Amygdala (tissue), 56 donors: ENCODE measurements around the gene NAT10.
"Not testable (repeated sequence)": the region's sequence is repeated elsewhere in the genome, so short reads cannot be mapped to it uniquely, and the experiment has no call there.

Experiments used
- DNase-seq, 56 donors: peaks; one replicate each; lab custom pipeline; 2025; lab: John Stamatoyannopoulos, UW

NAT10 gene

DNA sequence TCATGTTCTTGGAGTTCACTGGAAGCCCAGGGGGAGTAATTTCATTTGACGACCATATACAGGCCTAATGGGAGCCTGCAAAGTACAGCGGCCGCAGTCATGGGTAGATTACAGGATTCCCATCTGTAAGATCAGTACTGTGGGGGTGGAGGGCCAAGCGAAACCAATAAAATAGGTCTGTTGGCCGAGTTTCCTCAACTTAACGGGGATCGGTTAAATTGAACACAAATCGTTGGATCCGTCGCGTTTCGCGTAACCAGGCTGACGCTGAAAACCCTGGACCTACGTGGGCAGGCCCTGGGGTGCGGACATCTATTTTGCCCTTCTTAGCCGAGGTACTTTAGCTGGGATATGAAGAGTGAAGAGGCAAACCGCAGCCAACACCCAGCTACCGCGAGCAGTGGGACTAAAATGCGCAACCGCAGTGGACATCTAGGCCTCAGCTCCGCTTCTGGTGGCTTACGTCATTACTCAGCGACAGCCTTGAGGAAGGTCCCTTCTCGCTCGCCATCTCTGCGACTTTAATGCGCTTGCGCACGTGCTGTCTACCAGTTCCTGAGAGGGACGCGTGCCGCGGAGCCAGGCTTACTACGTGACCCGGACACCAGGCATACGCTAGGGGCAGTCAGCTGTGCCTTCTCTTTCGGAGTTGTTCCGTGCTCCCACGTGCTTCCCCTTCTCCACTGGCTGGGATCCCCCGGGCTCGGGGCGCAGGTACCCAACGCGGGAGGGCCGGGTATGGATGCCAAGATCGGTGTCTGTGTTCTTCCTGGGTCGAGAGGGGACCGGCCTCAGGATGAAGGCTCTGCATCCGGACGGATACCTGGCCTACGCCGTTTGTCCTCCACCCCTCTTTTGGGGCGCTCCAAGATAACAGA lies at the start of gene NAT10:
Gene NAT10 (plus strand): TSS at position 551 of the 878 bp plus-strand sequence. CDS start 2,597 bp downstream, outside the sequence.
- DNase-seq = peak; percentile 70 to 97 (median 89)

GRCh38 chr11:34056672-34057071 lies 48.8 kb upstream of the NAT10 start:
- no peak for DNase-seq

- no peak for DNase-seq
Observed at GRCh38 chr11:34063061-34063795, 42.2 kb upstream of the NAT10 start.

- no peak for DNase-seq
Observed at GRCh38 chr11:34064291-34064690, 41.1 kb upstream of the NAT10 start.

GRCh38 chr11:34065505-34066203 lies 39.8 kb upstream of the NAT10 start:
- no peak for DNase-seq

GRCh38 chr11:34066766-34067165 lies 38.7 kb upstream of the NAT10 start:
- not testable (repeated sequence) for DNase-seq

DNA sequence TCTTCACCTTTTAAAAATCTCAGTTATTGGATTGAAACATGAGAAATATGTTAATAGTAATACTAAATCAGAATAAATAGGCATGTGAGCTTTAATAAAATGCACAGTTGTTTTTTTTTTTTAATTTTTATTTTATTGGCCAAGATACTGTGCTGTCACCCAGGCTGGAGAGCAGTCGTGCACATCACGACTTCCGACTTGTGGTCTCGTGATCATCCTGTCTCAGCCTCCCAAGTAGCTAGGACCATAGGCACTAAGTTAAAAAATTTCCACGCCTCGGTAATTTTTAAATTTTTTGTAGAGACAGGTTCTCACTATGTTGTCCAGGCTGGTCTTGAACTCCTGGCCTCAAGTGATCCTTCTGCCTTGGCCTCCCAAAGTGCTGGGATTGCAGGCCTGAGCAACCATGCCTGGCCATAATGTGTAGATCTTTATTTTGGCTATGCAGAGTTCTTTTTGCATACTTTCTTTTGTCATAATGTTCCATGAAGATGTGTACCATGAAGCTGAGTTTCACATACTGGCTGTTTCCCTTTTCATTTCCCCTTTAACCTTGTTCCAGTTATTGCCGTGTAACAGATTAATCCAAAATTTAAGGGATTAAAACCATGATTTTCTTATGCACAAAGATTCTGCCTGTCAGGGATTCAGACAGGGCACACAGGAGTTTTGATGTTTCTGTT lies 37.9 kb upstream of the NAT10 start:
- DNase-seq = no peak

- DNase-seq = peak in 1 of 56 donors; percentile 7
Observed at GRCh38 chr11:34068111-34068510, 37.3 kb upstream of the NAT10 start.

- not testable (repeated sequence) for DNase-seq
Observed at GRCh38 chr11:34071306-34071705, 34.1 kb upstream of the NAT10 start.

GRCh38 chr11:34072041-34072440 lies 33.4 kb upstream of the NAT10 start:
- DNase-seq = no peak

- DNase-seq = no peak
Observed at GRCh38 chr11:34072832-34073231, 32.6 kb upstream of the NAT10 start.

DNA sequence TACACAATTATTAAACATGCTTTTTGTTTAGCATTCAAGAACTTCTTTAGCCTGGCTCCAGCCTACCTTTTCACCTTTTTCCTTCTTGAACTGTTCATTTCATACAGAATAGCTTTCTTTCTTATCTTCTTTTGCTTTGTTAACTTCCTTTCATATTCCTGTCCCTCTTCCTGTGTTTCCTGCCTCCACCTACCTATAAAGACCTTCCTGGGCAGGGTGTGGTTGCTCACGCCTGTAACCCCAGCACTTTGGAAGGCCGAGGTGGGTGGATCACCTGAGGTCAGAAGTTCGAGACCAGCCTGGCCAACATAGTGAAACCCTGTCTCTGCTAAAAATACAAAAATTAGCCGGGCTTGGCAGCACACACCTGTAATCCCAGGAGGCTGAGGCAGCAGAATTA lies 31.0 kb upstream of the NAT10 start:
- no peak for DNase-seq

DNA sequence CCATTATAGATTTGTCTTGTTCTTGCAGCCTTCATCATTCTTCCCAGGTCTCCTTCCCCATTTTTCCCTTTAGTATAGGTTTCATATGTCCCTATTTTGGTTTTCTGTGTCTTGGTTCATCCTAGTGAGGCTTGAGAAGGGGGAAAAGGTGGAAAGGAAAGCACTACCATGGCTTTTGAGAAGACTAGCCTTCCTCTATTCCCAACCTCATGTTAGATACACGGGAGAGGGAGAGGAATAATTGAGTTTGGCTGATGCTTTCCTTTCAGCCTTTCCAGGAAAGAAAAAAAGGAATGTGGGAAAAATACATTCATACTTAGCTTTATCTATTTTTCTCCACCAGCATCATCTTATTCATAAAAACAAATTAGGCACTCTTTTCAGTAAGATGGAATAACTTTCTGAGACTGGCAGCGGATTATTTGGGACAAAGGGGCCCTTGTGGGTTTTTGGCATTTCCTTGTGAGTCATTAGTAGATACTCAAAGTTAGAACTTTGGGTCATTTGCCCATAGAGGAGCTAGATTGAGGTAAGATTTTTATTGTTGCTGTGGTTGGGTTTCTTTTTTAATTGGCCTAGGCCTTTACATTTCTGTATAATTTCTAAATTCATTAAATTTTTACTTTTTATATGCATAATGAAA lies 30.1 kb upstream of the NAT10 start:
- DNase-seq = no peak

DNA sequence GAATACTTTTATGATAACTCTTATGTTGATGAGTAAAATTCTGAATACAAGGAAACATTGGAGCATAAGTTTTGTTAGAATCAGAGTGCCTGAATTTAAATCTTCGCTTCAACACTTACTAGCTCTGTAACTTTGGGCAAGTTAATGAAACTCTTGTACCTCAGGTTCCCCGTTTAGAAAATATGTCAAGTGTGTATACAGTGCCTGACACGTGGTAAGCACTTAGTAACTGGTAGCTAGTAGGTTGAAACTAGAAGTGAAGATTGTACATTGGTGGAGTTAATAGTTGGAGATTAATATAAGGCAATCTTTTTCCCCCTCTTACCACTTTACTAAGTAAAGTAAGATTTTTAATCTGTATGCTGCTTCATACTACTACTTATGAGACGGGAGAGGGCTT lies 24.8 kb upstream of the NAT10 start:
- DNase-seq = no peak

- no peak for DNase-seq
Observed at GRCh38 chr11:34084637-34085036, 20.8 kb upstream of the NAT10 start.

DNA sequence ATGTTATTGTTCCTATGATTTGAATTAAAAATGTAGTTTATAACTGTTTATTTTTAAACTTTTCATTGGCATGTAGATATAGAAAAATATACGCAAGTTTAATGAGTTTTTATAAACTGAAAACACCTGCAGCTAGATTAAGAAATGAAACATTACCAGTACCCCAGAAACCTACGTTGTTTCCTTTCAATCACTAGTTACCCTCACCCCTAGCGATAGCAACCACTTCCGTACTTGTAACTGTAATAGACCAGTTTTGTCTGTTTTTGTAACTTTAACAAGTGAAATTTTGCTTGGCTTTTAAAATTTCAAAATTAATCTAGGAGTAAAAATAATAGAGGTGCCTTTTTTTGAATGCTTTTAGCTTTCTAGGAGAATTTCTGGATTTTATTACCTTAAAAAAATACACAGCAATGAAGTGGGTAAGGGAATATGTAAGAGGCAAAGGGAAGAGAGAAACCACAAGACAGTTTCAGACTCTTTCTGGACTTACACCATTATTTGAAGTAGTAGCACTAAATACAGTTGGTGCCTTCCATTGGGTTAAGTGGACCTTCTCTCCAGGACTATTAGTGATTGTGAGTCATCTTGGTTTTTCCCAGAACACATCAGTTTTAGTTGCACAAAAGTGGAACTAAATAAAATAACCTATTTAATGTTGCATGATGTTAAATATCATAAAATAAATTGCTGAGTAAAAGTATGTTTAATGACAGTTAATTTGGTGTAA lies 18.7 kb upstream of the NAT10 start:
- no peak for DNase-seq

DNA sequence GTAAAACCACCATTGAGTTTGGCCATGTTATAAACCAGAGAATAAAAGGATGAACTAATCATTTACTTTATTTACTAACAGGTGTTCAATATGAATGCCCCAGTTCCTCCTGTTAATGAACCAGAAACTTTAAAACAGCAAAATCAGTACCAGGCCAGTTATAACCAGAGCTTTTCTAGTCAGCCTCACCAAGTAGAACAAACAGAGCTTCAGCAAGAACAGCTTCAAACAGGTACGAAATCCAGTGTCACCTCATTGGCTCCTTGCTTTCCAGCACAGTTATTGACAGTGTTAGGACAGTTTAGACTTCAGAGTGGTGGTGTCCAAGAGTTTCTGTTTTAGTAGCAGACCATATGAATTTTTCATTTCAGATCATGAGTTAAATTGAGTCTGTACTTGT lies 13.6 kb upstream of the NAT10 start:
- DNase-seq = no peak

- not testable (repeated sequence) for DNase-seq
Observed at GRCh38 chr11:34094900-34095299, 10.5 kb upstream of the NAT10 start.

- no peak for DNase-seq
Observed at GRCh38 chr11:34098813-34099212, 6.6 kb upstream of the NAT10 start.
